H9 (cell line): ENCODE data around the gene ZNF606. TPM values are rescaled to one million over a fixed set of nuclear protein-coding genes. Genes with fewer than 3 reads are reported as not detected.

Source experiments
- DNase-seq: peaks from one replicate; pipeline ENCODE4 v3.0.0-alpha.2; 2017
- H2AFZ ChIP-seq: one replicate; pipeline ENCODE4 v1.6.1; 2013; ENCODE audit warnings: mild to moderate bottlenecking, low read length, control low read depth, moderate library complexity
- H2AK5ac ChIP-seq: 2 replicates; pipeline ENCODE4 v1.6.1; 2013; ENCODE audit warnings: low read length, control low read depth, mixed read lengths; ENCODE audit not compliant: insufficient read length
- H2BK120ac ChIP-seq: one replicate; pipeline ENCODE4 v1.6.1; 2013; ENCODE audit warnings: low read depth, mild to moderate bottlenecking, low read length, control low read depth, inconsistent platforms; ENCODE audit not compliant: poor library complexity, severe bottlenecking
- H2BK12ac ChIP-seq: 2 replicates; pipeline ENCODE4 v1.6.1; 2013; ENCODE audit warnings: low read length, control low read depth, mixed read lengths, low read depth; ENCODE audit not compliant: insufficient read length
- H2BK15ac ChIP-seq: 2 replicates; pipeline ENCODE4 v1.6.1; 2013; ENCODE audit warnings: low read depth, low read length, control low read depth
- H2BK20ac ChIP-seq: one replicate; pipeline ENCODE4 v1.6.1; 2013; ENCODE audit warnings: low read depth, mild to moderate bottlenecking, low read length, control low read depth, inconsistent platforms; ENCODE audit not compliant: poor library complexity, severe bottlenecking
- H2BK5ac ChIP-seq: 2 replicates; pipeline ENCODE4 v1.6.1; 2013; ENCODE audit warnings: low read length, control low read depth, mixed read lengths; ENCODE audit not compliant: insufficient read length
- H3K14ac ChIP-seq: 2 replicates; pipeline ENCODE4 v1.6.1; 2013; ENCODE audit warnings: low read length, control low read depth; ENCODE audit not compliant: insufficient read depth
- H3K18ac ChIP-seq: 2 replicates; pipeline ENCODE4 v1.6.1; 2013; ENCODE audit warnings: low read depth, mild to moderate bottlenecking, mixed read lengths, low read length, control low read depth; ENCODE audit not compliant: insufficient read length
- H3K23ac ChIP-seq: 2 replicates; pipeline ENCODE4 v1.6.1; 2013; ENCODE audit warnings: low read length, control low read depth, mixed read lengths, low read depth; ENCODE audit not compliant: insufficient read length
- H3K23me2 ChIP-seq: 2 replicates; pipeline ENCODE4 v1.6.1; 2013; ENCODE audit warnings: low read depth, mild to moderate bottlenecking, mixed read lengths, low read length, control low read depth; ENCODE audit not compliant: insufficient read length, poor library complexity, severe bottlenecking
- H3K27ac ChIP-seq: 2 replicates; pipeline ENCODE4 v1.5.1; 2013; ENCODE audit warnings: low read length, control low read depth, mixed read lengths, low read depth; ENCODE audit not compliant: insufficient read length
- H3K27me3 ChIP-seq: 2 replicates; pipeline ENCODE4 v1.6.1; 2013; ENCODE audit warnings: low read length, control low read depth, inconsistent platforms; ENCODE audit not compliant: insufficient read depth
- H3K4ac ChIP-seq: 2 replicates; pipeline ENCODE4 v1.6.1; 2013; ENCODE audit warnings: low read depth, mild to moderate bottlenecking, control low read depth, inconsistent platforms, low read length, moderate library complexity
- H3K4me1 ChIP-seq: 2 replicates; pipeline ENCODE4 v1.6.1; 2013; ENCODE audit warnings: low read length, control low read depth, inconsistent platforms; ENCODE audit not compliant: insufficient read depth
- H3K4me2 ChIP-seq: 2 replicates; pipeline ENCODE4 v1.6.1; 2013; ENCODE audit warnings: low read length, control low read depth, mixed read lengths; ENCODE audit not compliant: insufficient read length, insufficient read depth
- H3K56ac ChIP-seq: 2 replicates; pipeline ENCODE4 v1.6.1; 2013; ENCODE audit warnings: low read depth, mild to moderate bottlenecking, mixed read lengths, low read length, control low read depth; ENCODE audit not compliant: insufficient read length
- H3K79me1 ChIP-seq: 2 replicates; pipeline ENCODE4 v1.6.1; 2013; ENCODE audit warnings: low read depth, mild to moderate bottlenecking, moderate library complexity, low read length, control low read depth, inconsistent platforms; ENCODE audit not compliant: insufficient read depth, poor library complexity, severe bottlenecking
- H3K79me2 ChIP-seq: 2 replicates; pipeline ENCODE4 v1.6.1; 2013; ENCODE audit warnings: low read length, control low read depth, inconsistent platforms; ENCODE audit not compliant: insufficient read depth
- H3K9ac ChIP-seq: 2 replicates; pipeline ENCODE4 v1.6.1; 2013; ENCODE audit warnings: low read length, control low read depth, mixed read lengths; ENCODE audit not compliant: insufficient read length; ENCODE audit errors: extremely low read depth
- H3K9me3 ChIP-seq: one replicate; pipeline ENCODE4 v1.6.1; 2013; ENCODE audit warnings: low read depth, low read length, inconsistent platforms; ENCODE audit not compliant: control insufficient read depth
- H3T11ph ChIP-seq: one replicate; pipeline ENCODE4 v1.6.1; 2013; ENCODE audit warnings: mild to moderate bottlenecking, low read length, control low read depth, inconsistent platforms
- H4K20me1 ChIP-seq: one replicate; pipeline ENCODE4 v1.6.1; 2013; ENCODE audit not compliant: control insufficient read depth, insufficient read length, insufficient read depth
- H4K5ac ChIP-seq: 2 replicates; pipeline ENCODE4 v1.6.1; 2013; ENCODE audit warnings: low read depth, mild to moderate bottlenecking, mixed read lengths, low read length, control low read depth; ENCODE audit not compliant: insufficient read length
- H4K8ac ChIP-seq: replicated peaks from 2 replicates; pipeline ENCODE4 v1.6.1; 2013; ENCODE audit warnings: low read length, control low read depth, mixed read lengths, low read depth; ENCODE audit not compliant: insufficient read length
- H4K91ac ChIP-seq: 2 replicates; pipeline ENCODE4 v1.6.1; 2013; ENCODE audit warnings: low read depth, mild to moderate bottlenecking, moderate library complexity, mixed read lengths, low read length, control low read depth; ENCODE audit not compliant: insufficient read length
- H3K27ac Mint-ChIP-seq, 3 experiments: 2 replicates in 2 of 3; 3 replicates in 1 of 3; pipeline ENCODE4 v1.8.0; 2020 to 2021; ENCODE audit warnings: mixed read lengths in 3 of 3, mild to moderate bottlenecking in 1 of 3, moderate library complexity in 1 of 3
- H3K27me3 Mint-ChIP-seq: 2 replicates; pipeline ENCODE4 v1.8.0; 2021; ENCODE audit warnings: low read depth, mild to moderate bottlenecking, moderate library complexity, mixed read lengths
- H3K36me3 Mint-ChIP-seq, 3 experiments: 2 replicates in 2 of 3; 3 replicates in 1 of 3; pipeline ENCODE4 v1.8.0; 2020 to 2021; ENCODE audit warnings: low read depth in 3 of 3, mixed read lengths in 3 of 3; ENCODE audit not compliant: insufficient read depth in 1 of 3
- H3K4me1 Mint-ChIP-seq, 2 experiments: 2 replicates each; pipeline ENCODE4 v1.8.0; 2020; ENCODE audit warnings: mixed read lengths in 2 of 2
- H3K4me3 Mint-ChIP-seq, 2 experiments: 2 replicates in 1 of 2; 3 replicates in 1 of 2; pipeline ENCODE4 v1.8.0; 2020 to 2021; ENCODE audit warnings: mild to moderate bottlenecking in 2 of 2, mixed read lengths in 2 of 2, moderate library complexity in 1 of 2
- H3K9me3 Mint-ChIP-seq, 2 experiments: 2 replicates in 1 of 2; 3 replicates in 1 of 2; pipeline ENCODE4 v1.8.0; 2020; ENCODE audit warnings: mild to moderate bottlenecking in 2 of 2, mixed read lengths in 2 of 2, moderate library complexity in 1 of 2
- CTCF ChIP-seq: fragments of 200-600 bp; sonication (generic); conservative IDR thresholded peaks from 3 replicates; pipeline ENCODE4 v1.8.0; 2021; ENCODE audit warnings: antibody characterized with exemption, mild to moderate bottlenecking
- whole genome bisulfite sequencing: extraction: QIAGEN DNeasy Blood & Tissue Kit; methylation state at CpG from one replicate; pipeline ENCODE4 v1.1.7; 2013; ENCODE audit warnings: missing lambda C conversion rate, low lambda C conversion rate, mixed read lengths; ENCODE audit not compliant: insufficient read length; ENCODE audit errors: extremely low coverage; 5-methylcytosine and 5-hydroxymethylcytosine counted together
- total RNA-seq: library from RNA; stranded (reverse); gene quantifications from 2 replicates; pipeline ENCODE4 v1.2.1, GENCODE V29; 2021

The ZNF606 gene
- total RNA-seq, 1 experiment from 2014 or later: 13.4 TPM

- Histone ChIP-seq H3K14ac (peak overlapping the region; percentile 97), H3K27me3 (no peaks in the 10 kb centered on the region), H3K9ac (peak overlapping the region; percentile 83), H3K18ac (peak overlapping the region; percentile 94), H3K4ac (no peak overlapping the region; the same call in 1 of the 2 replicates), H3K79me2 (peaks cover 10% of the 10 kb centered on the region), H2BK20ac (no peak overlapping the region), H3K23ac (no peak overlapping the region), H3K56ac (no peak overlapping the region), H3K4me1 (no peaks in the 10 kb centered on the region), H4K20me1 (no peaks in the 10 kb centered on the region), H3K79me1 (peaks cover 6% of the 10 kb centered on the region), H3K23me2 (peaks cover 4% of the 10 kb centered on the region), H2BK15ac (no peak overlapping the region), H3T11ph (no peak overlapping the region), H3K27ac (no peak overlapping the region), H3K9me3 (peaks cover 20% of the 10 kb centered on the region), H2BK12ac (no peak overlapping the region), H4K91ac (peak overlapping the region; percentile 45), H2BK5ac (no peak overlapping the region), H4K8ac (peak overlapping the region; percentile 78), H2AFZ (peak overlapping the region; percentile 92), H2AK5ac (no peak overlapping the region), H4K5ac (peak overlapping the region; percentile 85), H2BK120ac (peak overlapping the region; percentile 28), H3K4me2 (peak overlapping the region; percentile 83)
- Mint-ChIP-seq H3K4me1 (peaks cover 8 to 19% of the 10 kb centered on the region in 2 experiments), H3K4me3 (peak overlapping the region; percentile 88 to 93), H3K27me3 (peaks cover 12% of the 10 kb centered on the region), H3K9me3 (peaks cover 65 to 89% of the 10 kb centered on the region in 2 experiments), H3K27ac (peak overlapping the region; percentile 72 to 98 (median 91); a peak in 5 of 7 replicates), H3K36me3 (peaks cover 82 to 89% (median 87%) of the 10 kb centered on the region in 3 experiments)
- TF ChIP-seq CTCF: no peak
- DNase-seq: peak; percentile 36
- WGBS: no CpG with 5 or more reads among the region's 31 CpGs
Observed at GRCh38 chr19:58003174-58003828, 681 bp upstream of the ZNF606 start.
